GM12801 (cell line): Measurements from ENCODE around the gene ABCA13.

Source experiments
- CTCF ChIP-seq: IDR thresholded peaks from one replicate; pipeline ENCODE4 v1.5.1; 2011; ENCODE audit warnings: control low read depth; ENCODE audit not compliant: insufficient read length; ENCODE audit errors: extremely low read depth

Gene ABCA13

GRCh38 chr7:48384180-48384752 lies 213.0 kb downstream of the ABCA13 start:
- TF ChIP-seq CTCF = no peak

- TF ChIP-seq CTCF = no peak
These were observed 216.7 kb downstream of the ABCA13 start for GRCh38 chr7:48387932-48388331.

GRCh38 chr7:48388911-48389310 lies 217.7 kb downstream of the ABCA13 start:
- TF ChIP-seq CTCF = no peak

- no peak for TF ChIP-seq CTCF
These were observed 218.7 kb downstream of the ABCA13 start for GRCh38 chr7:48389977-48390376.

- TF ChIP-seq CTCF = no peak
These were observed 219.4 kb downstream of the ABCA13 start for GRCh38 chr7:48390388-48391327.

GRCh38 chr7:48398191-48398590 lies 226.9 kb downstream of the ABCA13 start:
- no peak for TF ChIP-seq CTCF

- TF ChIP-seq CTCF = no peak
These were observed 231.5 kb downstream of the ABCA13 start for GRCh38 chr7:48402721-48403120.
